Activated T-cell treated with anti-CD3 and anti-CD28 coated beads for 1 hour (primary cell): Measurements from ENCODE around the gene SUSD5.
"Not testable (repeated sequence)": the region's sequence is repeated elsewhere in the genome, so short reads cannot be mapped to it uniquely, and the experiment has no call there.

Source experiments
- DNase-seq: peaks from one replicate; pipeline ENCODE4 v3.0.0-alpha.2; 2020; ENCODE audit warnings: low read depth

The SUSD5 gene

DNA sequence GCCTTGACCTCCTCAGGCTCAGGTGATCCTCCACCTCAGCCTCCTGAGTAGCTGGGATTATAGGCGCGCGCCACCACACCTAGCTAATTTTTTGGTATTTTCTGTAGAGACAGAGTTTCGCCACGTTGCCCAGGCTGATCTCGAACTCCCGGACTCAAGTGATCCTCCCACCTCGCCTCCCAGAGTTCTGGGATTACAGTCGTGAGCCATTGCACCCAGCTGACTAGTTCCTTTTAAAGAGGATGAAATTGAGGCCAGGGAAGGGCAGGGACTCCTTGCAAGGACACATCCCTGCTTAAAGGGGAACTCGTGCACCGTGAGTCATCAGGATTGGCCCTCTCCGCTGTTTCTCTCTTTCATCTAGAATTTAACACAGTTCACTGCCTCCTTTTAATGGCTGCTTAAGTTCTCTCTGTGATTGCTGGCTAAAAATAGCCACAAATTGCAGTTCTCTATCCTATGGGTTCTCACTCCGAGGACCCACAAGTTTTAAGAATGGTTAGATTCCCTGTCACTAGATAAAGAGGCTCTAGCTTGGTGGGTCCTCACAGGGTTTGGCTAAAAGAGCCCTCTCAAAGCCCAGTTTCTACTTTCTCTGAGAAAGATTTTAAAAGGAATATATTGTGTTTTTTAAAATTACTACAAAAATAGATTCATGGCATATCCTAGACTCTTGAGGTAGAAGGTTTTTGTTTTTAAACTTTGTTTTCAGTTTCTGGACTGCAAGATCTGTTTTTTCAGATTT is 103.4 kb downstream of the SUSD5 start:
- DNase-seq: no peak

DNA sequence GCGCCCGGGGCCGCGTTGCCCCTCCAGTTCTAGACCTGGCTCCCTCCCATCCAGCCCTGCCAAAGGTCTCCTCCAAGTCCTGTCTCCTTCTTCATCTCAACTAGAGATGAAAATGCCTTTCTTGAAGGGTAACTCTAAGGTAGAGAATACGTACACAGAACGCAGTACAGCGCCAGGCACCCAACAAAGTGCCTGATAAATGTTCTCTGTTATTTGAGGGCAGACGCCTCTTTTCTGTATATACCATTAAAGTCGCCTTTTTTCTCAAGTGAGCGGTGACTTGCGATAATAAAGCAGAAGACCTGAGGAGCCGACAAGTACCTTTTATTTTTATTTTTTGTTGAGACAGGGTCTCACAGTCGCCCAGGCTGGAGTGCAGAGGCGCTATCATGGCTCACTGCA is 104.0 kb downstream of the SUSD5 start:
- no peak for DNase-seq

DNA sequence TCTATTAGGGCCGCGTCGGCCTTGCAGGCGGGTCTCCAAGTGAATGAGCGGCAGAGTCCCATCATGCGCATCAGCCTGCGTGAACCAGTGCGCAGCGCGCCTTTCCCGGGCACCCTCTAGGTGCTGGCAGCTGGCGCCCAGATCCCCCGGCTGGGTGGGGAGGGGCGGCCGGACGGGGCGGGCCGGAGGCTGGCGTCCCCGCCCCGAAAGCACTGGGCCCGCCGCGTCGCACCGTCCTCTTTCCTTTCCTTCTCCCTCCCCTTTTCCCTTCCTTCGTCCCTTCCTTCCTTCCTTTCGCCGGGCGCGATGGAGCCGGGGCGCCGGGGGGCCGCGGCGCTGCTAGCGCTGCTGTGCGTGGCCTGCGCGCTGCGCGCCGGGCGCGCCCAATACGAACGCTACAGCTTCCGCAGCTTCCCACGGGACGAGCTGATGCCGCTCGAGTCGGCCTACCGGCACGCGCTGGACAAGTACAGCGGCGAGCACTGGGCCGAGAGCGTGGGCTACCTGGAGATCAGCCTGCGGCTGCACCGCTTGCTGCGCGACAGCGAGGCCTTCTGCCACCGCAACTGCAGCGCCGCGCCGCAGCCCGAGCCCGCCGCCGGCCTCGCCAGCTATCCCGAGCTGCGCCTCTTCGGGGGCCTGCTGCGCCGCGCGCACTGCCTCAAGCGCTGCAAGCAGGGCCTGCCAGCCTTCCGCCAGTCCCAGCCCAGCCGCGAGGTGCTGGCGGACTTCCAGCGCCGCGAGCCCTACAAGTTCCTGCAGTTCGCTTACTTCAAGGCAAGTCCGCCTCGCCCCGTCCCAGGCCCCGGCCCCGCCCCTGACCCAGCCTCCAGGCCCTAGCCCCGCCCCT is 104.6 kb downstream of the SUSD5 start, which contains the start of gene CRTAP:
TSS of gene CRTAP (plus strand) at position 243 of the 850 bp plus-strand sequence. CDS start at position 307, 64 bp downstream.
- peak; percentile 79 for DNase-seq

DNA sequence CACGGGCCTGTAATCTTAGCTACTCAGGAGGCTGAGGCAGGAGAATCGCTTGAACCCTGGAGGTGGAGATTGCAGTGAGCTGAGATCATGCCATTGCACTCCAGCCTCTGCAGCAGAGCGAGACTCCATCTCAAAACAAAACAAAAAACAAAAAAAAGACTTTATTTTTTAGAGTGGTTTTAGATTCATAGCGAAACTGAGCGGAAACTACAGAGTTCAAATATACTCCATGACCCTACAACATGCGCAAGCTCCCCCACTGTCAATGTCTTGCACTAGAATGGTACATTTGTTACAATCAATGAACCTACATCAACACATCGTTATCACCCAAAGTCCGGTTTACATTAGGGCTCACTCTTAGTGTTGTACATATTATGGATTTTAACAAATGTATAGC is 107.0 kb downstream of the SUSD5 start:
- no peak for DNase-seq

DNA sequence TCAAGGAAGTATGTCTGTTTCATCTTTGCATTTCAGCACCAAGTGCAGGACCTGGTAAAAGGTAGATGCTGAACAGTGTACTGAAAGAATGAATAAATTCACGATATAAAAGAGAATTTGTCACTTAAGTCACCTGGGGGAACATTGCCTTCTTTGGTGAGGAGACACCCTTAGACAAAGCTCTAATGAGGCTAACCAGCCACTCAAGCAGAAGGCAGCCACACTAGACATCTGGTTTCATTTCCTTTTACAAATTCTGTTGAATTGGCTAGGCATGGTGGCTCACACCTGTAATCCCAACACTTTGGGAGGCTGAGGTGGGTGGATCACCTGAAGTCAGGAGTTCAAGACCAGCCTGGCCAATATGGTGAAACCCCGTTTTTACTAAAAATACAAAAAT is 111.8 kb downstream of the SUSD5 start:
- not testable (repeated sequence) for DNase-seq

DNA sequence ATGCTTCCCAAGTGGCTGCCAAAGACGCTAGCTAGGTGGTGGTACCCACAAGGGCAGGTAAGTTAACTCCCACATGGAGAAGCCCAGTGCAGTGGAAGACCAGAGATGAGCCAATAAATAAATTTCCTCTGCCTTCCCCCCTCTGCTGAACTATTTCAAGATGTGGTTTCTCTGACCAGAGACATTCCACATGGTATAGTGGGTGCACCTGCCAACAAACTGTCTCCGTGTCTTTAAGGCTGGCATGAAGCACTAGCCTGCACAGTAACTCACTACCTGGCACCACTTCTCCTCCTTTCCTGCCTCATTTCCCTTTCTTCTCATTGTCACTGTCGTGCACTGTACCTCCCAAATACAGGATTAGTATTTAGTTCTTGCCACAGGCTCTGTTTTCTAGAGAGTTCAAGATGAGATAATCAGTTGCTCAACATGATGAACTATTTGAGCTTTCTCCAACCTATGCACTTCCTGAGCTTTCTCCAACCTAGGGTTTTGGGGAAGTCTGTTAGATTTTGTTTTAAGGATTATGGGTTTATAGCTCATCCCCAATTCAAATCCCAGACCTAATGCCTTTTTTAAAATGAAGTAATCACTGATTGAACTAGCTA is 113.2 kb downstream of the SUSD5 start:
- no peak for DNase-seq

DNA sequence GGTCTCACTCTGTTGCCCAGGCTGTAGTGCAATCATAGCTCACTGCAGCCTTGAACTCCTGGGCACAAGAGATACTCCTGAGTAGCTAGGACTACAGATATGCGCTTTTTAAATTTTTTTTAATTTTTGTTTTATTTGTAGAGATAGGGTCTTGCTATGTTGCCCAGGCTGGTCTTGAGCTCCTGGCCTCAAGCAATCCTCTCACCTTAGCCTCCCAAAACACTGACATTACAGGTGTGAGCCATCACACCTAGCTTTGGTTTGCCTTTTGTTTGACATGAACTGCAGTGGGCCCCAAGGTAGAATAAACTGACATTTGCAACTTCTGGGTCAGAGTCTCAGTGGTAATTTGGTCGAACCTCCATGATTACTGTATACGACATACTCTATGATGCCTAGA is 113.8 kb downstream of the SUSD5 start:
- DNase-seq: no peak

DNA sequence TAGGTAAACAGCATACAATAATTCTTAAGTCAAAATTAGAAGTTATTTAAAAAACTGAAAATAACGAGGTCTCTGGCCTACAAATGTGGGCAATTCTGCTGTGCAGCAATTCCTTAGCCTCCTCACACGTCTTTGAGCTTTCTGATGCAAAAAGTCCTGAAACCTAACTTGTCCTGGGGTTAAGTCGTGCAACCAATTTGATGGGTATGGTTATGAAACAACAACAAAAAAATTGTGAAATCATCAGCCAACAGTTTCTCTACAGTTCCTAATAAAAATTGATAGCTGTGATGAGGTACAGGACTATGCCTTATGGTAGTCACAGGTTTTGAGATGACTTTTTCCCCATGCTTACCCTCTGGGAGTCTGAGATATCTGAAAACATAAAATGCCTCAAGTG is 115.1 kb downstream of the SUSD5 start:
- DNase-seq: no peak

DNA sequence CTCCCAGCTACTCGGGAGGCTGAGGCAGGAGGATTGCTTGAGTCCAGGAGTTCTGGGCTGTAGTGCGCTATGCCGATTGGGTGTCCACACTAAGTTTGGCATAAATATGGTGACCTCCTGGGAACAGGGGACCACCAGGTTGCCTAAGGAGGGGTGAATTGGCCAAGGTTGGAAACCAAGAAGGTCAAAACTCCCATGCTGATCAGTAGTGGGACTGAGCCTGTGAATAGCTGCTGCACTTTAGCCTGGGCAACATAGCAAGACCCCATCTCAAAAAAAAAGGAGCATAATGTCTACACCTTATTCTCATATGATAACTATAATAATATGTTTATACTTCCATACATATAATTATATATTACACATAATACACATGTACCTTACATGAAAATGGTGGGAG is 115.6 kb downstream of the SUSD5 start:
- DNase-seq: no peak

DNA sequence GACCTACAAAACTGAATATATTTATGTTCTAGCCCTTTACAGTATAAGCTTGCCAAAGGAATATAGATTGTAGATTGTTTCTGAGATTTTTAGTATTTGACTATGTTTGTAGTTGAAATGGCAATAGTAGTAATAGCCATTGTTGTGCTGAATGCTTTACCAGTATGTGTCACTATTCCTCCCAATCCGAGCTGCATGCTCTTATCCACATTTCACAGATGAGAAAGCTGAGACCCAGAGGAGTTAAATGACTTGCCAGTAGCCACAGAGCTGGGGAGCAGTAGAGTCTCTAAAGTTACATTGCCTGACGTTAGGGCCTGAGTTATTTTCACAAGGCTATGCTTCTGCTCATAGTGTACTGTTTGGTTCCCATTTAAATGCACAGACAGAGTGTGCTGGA is 118.4 kb downstream of the SUSD5 start:
- no peak for DNase-seq
